ENCODE results near the gene GPT2. TPM values are rescaled to one million over a fixed set of nuclear protein-coding genes. Genes with fewer than 3 reads are reported as not detected.
"Not testable (repeated sequence)": the region's sequence is repeated elsewhere in the genome, so short reads cannot be mapped to it uniquely, and the experiment has no call there.

GPT2 gene
- total RNA-seq, 6 experiments from 2014 or later = 30.8 to 163 (median 92.0) TPM

GRCh38 chr16:46930861-46931260 is 46.7 kb downstream of the GPT2 start:
- Histone ChIP-seq H3K4me1 (no peaks in the 10 kb centered on the region), H3K27ac (no peak overlapping the region), H3K27me3 (no peaks in the 10 kb centered on the region), H3K9me3 (no peaks in the 10 kb centered on the region), H3K4me3 (no peak overlapping the region), H3K36me3 (peaks cover 0 to 44% (median 20%) of the 10 kb centered on the region in 4 donors)
- TF ChIP-seq, protein P1, sequence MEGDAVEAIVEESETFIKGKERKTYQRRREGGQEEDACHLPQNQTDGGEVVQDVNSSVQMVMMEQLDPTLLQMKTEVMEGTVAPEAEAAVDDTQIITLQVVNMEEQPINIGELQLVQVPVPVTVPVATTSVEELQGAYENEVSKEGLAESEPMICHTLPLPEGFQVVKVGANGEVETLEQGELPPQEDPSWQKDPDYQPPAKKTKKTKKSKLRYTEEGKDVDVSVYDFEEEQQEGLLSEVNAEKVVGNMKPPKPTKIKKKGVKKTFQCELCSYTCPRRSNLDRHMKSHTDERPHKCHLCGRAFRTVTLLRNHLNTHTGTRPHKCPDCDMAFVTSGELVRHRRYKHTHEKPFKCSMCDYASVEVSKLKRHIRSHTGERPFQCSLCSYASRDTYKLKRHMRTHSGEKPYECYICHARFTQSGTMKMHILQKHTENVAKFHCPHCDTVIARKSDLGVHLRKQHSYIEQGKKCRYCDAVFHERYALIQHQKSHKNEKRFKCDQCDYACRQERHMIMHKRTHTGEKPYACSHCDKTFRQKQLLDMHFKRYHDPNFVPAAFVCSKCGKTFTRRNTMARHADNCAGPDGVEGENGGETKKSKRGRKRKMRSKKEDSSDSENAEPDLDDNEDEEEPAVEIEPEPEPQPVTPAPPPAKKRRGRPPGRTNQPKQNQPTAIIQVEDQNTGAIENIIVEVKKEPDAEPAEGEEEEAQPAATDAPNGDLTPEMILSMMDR (IDR thresholded peaks at IDR 0.05) = no peak
- no peak for TF ChIP-seq POLR2A (IDR thresholded peaks at IDR 0.05)
- intact Hi-C loops (cut with DNase I) = no loop called here
- ATAC-seq (no peak), DNase-seq (no peak)
- 88% methylated on average over 4 of the region's 8 CpGs for WGBS (ENCODE audit: insufficient coverage, low coverage, low lambda C conversion rate, missing lambda C conversion rate)

DNA sequence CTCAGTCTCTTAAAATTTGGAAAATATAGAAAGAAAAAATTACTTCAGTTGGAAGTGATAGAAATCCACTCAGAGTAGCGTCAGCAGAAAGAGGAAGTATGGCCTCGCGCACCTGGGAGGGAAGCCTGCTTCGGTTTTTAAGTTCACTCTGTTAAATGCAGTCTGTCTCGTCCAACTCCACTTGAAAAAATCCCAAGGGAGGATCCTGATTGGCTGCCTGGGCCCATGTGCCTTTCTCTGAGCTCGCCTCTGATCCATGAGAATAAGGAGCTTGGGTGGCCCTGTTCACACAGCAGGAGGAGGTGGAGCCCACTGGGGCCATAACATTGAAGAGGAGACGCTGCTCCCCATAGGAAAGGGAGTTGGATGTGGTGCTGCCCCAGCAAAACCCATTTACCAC is 48.6 kb downstream of the GPT2 start:
- Histone ChIP-seq H3K4me3 (no peak overlapping the region), H3K27ac (no peak overlapping the region), H3K36me3 (peaks cover 0 to 25% (median 9%) of the 10 kb centered on the region in 4 donors), H3K9me3 (no peaks in the 10 kb centered on the region), H3K4me1 (no peaks in the 10 kb centered on the region), H3K27me3 (no peaks in the 10 kb centered on the region)
- intact Hi-C loops (cut with DNase I) = no loop called here
- DNase-seq (no peak), ATAC-seq (peak in 1 of 4 donors; percentile 10)
- whole genome bisulfite sequencing (ENCODE audit: insufficient coverage, low coverage, low lambda C conversion rate, missing lambda C conversion rate) = 65% methylated on average over 6 of the region's 7 CpGs
- TF ChIP-seq, protein P1 (IDR thresholded peaks at IDR 0.05) = no peak
- no peak for TF ChIP-seq POLR2A (IDR thresholded peaks at IDR 0.05)

- Histone ChIP-seq H3K9me3 (no peaks in the 10 kb centered on the region), H3K27me3 (no peaks in the 10 kb centered on the region), H3K4me3 (no peak overlapping the region), H3K36me3 (no peaks in the 10 kb centered on the region), H3K27ac (no peak overlapping the region), H3K4me1 (no peaks in the 10 kb centered on the region)
- intact Hi-C loops (cut with DNase I) = no loop called here
- ATAC-seq (no peak), DNase-seq (no peak)
- TF ChIP-seq, protein P1 (IDR thresholded peaks at IDR 0.05) = no peak
- no peak for TF ChIP-seq POLR2A (IDR thresholded peaks at IDR 0.05)
Observed at GRCh38 chr16:46937536-46937935, 53.4 kb downstream of the GPT2 start.

DNA sequence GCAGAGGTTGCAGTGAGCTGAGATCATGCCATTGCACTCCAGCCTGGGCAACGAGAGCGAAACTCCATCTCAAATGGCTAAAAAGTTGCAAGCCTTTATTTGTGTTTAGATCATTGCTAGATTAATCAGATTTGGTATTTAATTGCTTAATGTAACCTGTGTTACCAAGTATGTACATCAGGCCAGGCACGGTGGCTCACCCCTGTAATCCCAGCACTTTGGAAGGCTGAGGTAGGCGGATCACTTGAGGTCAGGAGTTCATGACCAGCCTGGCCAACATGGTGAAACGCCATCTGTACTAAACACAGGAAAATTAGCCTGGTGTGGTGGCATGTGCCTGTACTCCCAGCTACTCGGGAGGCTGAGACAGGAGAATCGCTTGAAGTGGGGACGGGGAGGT is 60.6 kb downstream of the GPT2 start:
- peak; percentile 37 to 78 (median 72) for ATAC-seq
- intact Hi-C loops (cut with DNase I); H3K36me3 ChIP-seq; H3K27ac ChIP-seq; H3K27me3 ChIP-seq; H3K9me3 ChIP-seq; H3K4me3 ChIP-seq: not testable (repeated sequence)
- WGBS (ENCODE audit: insufficient coverage, low coverage, low lambda C conversion rate, missing lambda C conversion rate) = 15% methylated on average over 5 of the region's 8 CpGs
- H3K4me1 ChIP-seq = peaks cover 0 to 12% (median 0%) of the 10 kb centered on the region in 4 donors
- peak in 1 of 3 donors; percentile 45 for DNase-seq

- H3K36me3 ChIP-seq = no peaks in the 10 kb centered on the region
- no peak for TF ChIP-seq POLR2A (IDR thresholded peaks at IDR 0.05)
- TF ChIP-seq, protein P1 (IDR thresholded peaks at IDR 0.05) = peak; percentile 57 to 63 (median 60)
- no peak overlapping the region for H3K27ac ChIP-seq
- intact Hi-C loops (cut with DNase I) = no loop called here
- peaks cover 0 to 18% (median 0%) of the 10 kb centered on the region in 4 donors for H3K4me1 ChIP-seq
- H3K4me3 ChIP-seq = no peak overlapping the region
- no peaks in the 10 kb centered on the region for H3K27me3 ChIP-seq
- 100% methylated on average over 1 of the region's 7 CpGs for WGBS (ENCODE audit: insufficient coverage, low coverage, low lambda C conversion rate, missing lambda C conversion rate)
- DNase-seq (peak in 1 of 3 donors; percentile 43), ATAC-seq (peak; percentile 67 to 87 (median 74))
- H3K9me3 ChIP-seq = no peaks in the 10 kb centered on the region
Observed at GRCh38 chr16:46947900-46948547, 63.9 kb downstream of the GPT2 start.

All from right lobe of liver (tissue), 6 donors.